HEK293T (cell line): Measurements from ENCODE around the gene CACTIN.

Experiments
- ARNT ChIP-seq: fragments of 450-650 bp; IDR thresholded peaks from 2 replicates; pipeline ENCODE4 v1.6.1; 2017; ENCODE audit warnings: mild to moderate bottlenecking
- BHLHE40 ChIP-seq: fragments of 450-650 bp; IDR thresholded peaks from 2 replicates; pipeline ENCODE4 v1.6.1; 2016; ENCODE audit warnings: mild to moderate bottlenecking, moderate library complexity, borderline replicate concordance
- ELF4 ChIP-seq: fragments of 450-650 bp; IDR thresholded peaks from 2 replicates; pipeline ENCODE4 v1.6.1; 2017; ENCODE audit warnings: antibody characterized with exemption
- FOXA1 ChIP-seq: fragments of 450-650 bp; IDR thresholded peaks from 2 replicates; pipeline ENCODE4 v1.6.1; 2016; ENCODE audit warnings: mild to moderate bottlenecking
- FOXK2 ChIP-seq: fragments of 450-650 bp; IDR thresholded peaks from 2 replicates; pipeline ENCODE4 v1.6.1; 2016; ENCODE audit warnings: mild to moderate bottlenecking
- FOXM1 ChIP-seq: fragments of 450-650 bp; IDR thresholded peaks from 2 replicates; pipeline ENCODE4 v1.6.1; 2017; ENCODE audit warnings: mild to moderate bottlenecking, borderline replicate concordance
- HDGF ChIP-seq: fragments of 450-650 bp; IDR thresholded peaks from 2 replicates; pipeline ENCODE4 v1.6.1; 2017; ENCODE audit warnings: antibody characterized with exemption, borderline replicate concordance
- L3MBTL2 ChIP-seq: fragments of 450-650 bp; conservative IDR thresholded peaks from 2 replicates; pipeline ENCODE4 v1.6.1; 2016; ENCODE audit warnings: mild to moderate bottlenecking
- NFRKB ChIP-seq: fragments of 450-650 bp; IDR thresholded peaks from 2 replicates; pipeline ENCODE4 v1.6.1; 2016; ENCODE audit warnings: mild to moderate bottlenecking, moderate library complexity
- SP1 ChIP-seq: fragments of 450-650 bp; IDR thresholded peaks from 2 replicates; pipeline ENCODE4 v1.6.1; 2017
- SUZ12 ChIP-seq: fragments of 450-650 bp; IDR thresholded peaks from 2 replicates; pipeline ENCODE4 v1.6.1; 2016; ENCODE audit warnings: mild to moderate bottlenecking
- TARDBP ChIP-seq: fragments of 450-650 bp; IDR thresholded peaks from 2 replicates; pipeline ENCODE4 v1.6.1; 2016

DNA sequence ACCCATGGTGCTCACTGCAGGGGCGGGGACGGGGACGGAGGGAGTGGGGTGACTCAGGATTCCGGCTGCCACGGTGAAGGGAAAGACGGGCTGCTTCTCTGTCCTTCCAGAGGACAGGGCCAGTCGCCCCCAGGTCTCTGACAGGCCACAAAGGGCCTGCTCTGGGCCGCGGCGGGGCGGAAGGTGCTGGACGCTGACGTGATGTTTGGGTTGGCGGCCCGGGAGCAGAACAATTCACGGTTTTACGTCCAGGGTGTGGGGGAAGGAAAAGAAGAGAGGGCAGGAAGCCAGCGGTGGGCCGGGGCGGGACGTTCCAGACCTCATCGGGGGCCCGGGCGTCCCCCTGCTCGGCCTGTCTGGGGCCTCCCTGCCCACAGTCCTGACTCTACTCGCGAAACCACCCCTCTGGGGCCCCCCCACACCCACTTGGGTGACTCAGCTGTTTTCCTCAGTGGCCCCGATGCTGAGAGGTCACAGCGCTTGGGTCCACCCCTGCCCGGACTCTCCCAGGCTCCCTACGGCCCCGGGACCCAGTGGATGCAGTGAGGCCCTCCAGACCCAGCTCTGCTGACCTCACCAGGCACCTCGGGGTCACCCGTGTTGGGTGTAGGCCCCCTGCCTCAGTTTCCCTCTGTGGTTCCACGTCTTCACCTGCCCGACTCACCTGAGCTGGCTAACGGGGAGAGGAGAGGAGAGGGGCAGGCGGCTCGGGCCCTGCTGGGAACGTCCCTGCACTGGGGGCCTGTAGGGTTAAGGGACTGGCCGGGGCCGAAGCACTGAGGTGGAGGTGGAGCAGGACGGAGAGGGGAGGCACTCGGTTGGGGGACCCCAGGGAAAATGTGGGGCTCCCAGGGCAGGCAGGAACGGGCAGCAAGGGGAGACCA is 44.4 kb upstream of the CACTIN start:
- TF ChIP-seq NFRKB (no peak), TARDBP (no peak), FOXA1 (no peak), L3MBTL2 (no peak), SUZ12 (no peak), ELF4 (no peak), FOXK2 (no peak), HDGF (no peak), ARNT (no peak), SP1 (no peak), FOXM1 (no peak), BHLHE40 (no peak)
